Sigmoid colon (tissue), 4 donors: ENCODE data around the gene CRYBB2.
"Not testable (repeated sequence)": the region's sequence is repeated elsewhere in the genome, so short reads cannot be mapped to it uniquely, and the experiment has no call there.

ENCODE experiments used
- CTCF ChIP-seq, 4 experiments: fragments of 450-650 bp in 3 of 4; fragments of 200-600 bp in 1 of 4; IDR thresholded peaks; one replicate each; pipeline ENCODE4 v1.5.1; 2016 to 2019; ENCODE audit warnings: antibody characterized with exemption in 4 of 4, mild to moderate bottlenecking in 3 of 4, moderate library complexity in 2 of 4
- POLR2AphosphoS5 ChIP-seq, 4 donors: sonication (generic); formaldehyde crosslinking; IDR thresholded peaks; one replicate each; pipeline ENCODE4 v1.6.1; 2017; ENCODE audit warnings: antibody characterized with exemption in 4 of 4

- not testable (repeated sequence) for TF ChIP-seq CTCF, POLR2AphosphoS5 (IDR thresholded peaks at IDR 0.05)
Measured at GRCh38 chr22:25267567-25267966, 48.1 kb downstream of the CRYBB2 start.
